GM19239 (cell line): Measurements from ENCODE around the gene SCG2.

Experiments used
- DNase-seq: peaks from one replicate; pipeline ENCODE4 v3.0.0; 2011; ENCODE audit warnings: low spot score; ENCODE audit not compliant: insufficient read length
- FAIRE-seq: peaks from 2 replicates; lab custom pipeline; 2011; peaks lifted over from hg19 to GRCh38; lab: Jason Lieb, UNC

The SCG2 gene

GRCh38 chr2:223601932-223602666 lies at the start of gene SCG2:
Gene SCG2, minus strand, starts transcription at chr2:223602361. Its CDS starts 3,079 bp downstream, at chr2:223599282.
- FAIRE-seq (no peak), DNase-seq (peak; percentile 28)

- no peak for FAIRE-seq
- no peak for DNase-seq
Observed at GRCh38 chr2:223649554-223650533, 47.7 kb upstream of the SCG2 start.

- FAIRE-seq: no peak
- DNase-seq: no peak
Observed at GRCh38 chr2:223648755-223649154, 46.6 kb upstream of the SCG2 start.

GRCh38 chr2:223647258-223647952 lies 45.2 kb upstream of the SCG2 start:
- peak; percentile 88 for FAIRE-seq
- peak; percentile 36 for DNase-seq

GRCh38 chr2:223644136-223644535 lies 42.0 kb upstream of the SCG2 start:
- DNase-seq: no peak
- FAIRE-seq: no peak

- no peak for DNase-seq
- FAIRE-seq: no peak
Observed at GRCh38 chr2:223643309-223643708, 41.1 kb upstream of the SCG2 start.

GRCh38 chr2:223642506-223642905 lies 40.3 kb upstream of the SCG2 start:
- FAIRE-seq (no peak), DNase-seq (no peak)

GRCh38 chr2:223641082-223641481 lies 38.9 kb upstream of the SCG2 start:
- no peak for DNase-seq
- no peak for FAIRE-seq

GRCh38 chr2:223635080-223635479 lies 32.9 kb upstream of the SCG2 start:
- no peak for FAIRE-seq
- DNase-seq: no peak

- DNase-seq (no peak), FAIRE-seq (no peak)
Observed at GRCh38 chr2:223634238-223634637, 32.1 kb upstream of the SCG2 start.

- no peak for FAIRE-seq
- DNase-seq: no peak
Observed at GRCh38 chr2:223633656-223634055, 31.5 kb upstream of the SCG2 start.

- FAIRE-seq (no peak), DNase-seq (no peak)
Observed at GRCh38 chr2:223632826-223633225, 30.7 kb upstream of the SCG2 start.

- no peak for DNase-seq
- no peak for FAIRE-seq
Observed at GRCh38 chr2:223626716-223627115, 24.6 kb upstream of the SCG2 start.

- no peak for FAIRE-seq
- no peak for DNase-seq
Observed at GRCh38 chr2:223625652-223626051, 23.5 kb upstream of the SCG2 start.

GRCh38 chr2:223621901-223622300 lies 19.7 kb upstream of the SCG2 start:
- no peak for DNase-seq
- FAIRE-seq: no peak

GRCh38 chr2:223619486-223620129 lies 17.4 kb upstream of the SCG2 start:
- DNase-seq (no peak), FAIRE-seq (no peak)

- DNase-seq (no peak), FAIRE-seq (no peak)
Observed at GRCh38 chr2:223618172-223619035, 16.2 kb upstream of the SCG2 start.

GRCh38 chr2:223614534-223614933 lies 12.4 kb upstream of the SCG2 start:
- DNase-seq (no peak), FAIRE-seq (no peak)
